IPS DF 4.7 (cell line): ENCODE measurements around the gene TRAPPC2L.

Experiments
- DNase-seq: peaks from one replicate; pipeline ENCODE4 v3.0.0-alpha.2; 2013; ENCODE audit warnings: low spot score; ENCODE audit errors: extremely low read depth

The TRAPPC2L gene, protein sequence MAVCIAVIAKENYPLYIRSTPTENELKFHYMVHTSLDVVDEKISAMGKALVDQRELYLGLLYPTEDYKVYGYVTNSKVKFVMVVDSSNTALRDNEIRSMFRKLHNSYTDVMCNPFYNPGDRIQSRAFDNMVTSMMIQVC

GRCh38 chr16:88856828-88857727 lies at the start of gene TRAPPC2L, which contains the start of gene GALNS:
TRAPPC2L (plus strand) TSS chr16:88857127; CDS start chr16:88857151, 24 bp downstream.
GALNS (minus strand) TSS chr16:88856947; CDS start chr16:88856877, 70 bp downstream.
- peak; percentile 66 for DNase-seq

- no peak for DNase-seq
These were observed 49.7 kb upstream of the TRAPPC2L start for GRCh38 chr16:88807142-88807625.

DNA sequence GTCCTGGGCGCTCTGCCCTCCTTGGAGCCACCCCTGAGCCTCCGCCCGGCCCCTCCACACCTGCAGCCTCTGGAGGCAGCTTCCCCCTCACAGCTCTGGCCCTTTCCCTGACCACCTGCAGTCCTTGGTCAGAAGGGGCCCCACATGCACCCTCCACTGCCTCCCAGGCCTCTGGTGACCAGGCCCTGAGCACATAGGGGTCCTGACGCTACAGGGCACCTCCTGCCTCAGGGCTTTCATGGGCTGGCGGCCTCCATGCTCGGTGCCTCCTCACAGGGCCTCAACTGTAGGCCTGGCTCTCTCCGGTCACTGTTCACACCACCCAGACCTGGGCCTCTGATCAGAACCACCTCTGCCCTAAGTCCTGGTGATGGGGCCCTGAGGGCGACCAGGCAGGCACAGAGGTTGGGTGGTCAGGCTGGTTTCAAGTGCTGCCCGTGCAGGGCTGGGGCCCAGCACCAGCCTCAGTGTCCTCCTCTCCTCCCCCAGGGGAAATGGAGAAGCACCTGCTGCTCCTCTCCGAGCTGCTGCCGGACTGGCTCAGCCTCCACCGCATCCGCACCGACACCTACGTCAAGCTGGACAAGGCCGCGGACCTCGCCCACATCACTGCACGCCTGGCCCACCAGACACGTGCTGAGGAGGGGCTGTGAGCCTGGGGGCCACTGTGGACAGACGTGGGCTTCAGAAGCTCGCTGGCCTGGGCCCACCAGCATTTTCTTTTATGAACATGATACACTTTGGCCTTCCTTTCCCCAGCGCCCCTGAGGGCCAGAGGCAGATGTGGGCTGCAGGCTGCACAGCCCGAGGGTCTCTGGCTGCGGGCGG lies 49.1 kb upstream of the TRAPPC2L start:
- no peak for DNase-seq

GRCh38 chr16:88809068-88809675 lies 47.8 kb upstream of the TRAPPC2L start:
- DNase-seq: no peak

DNA sequence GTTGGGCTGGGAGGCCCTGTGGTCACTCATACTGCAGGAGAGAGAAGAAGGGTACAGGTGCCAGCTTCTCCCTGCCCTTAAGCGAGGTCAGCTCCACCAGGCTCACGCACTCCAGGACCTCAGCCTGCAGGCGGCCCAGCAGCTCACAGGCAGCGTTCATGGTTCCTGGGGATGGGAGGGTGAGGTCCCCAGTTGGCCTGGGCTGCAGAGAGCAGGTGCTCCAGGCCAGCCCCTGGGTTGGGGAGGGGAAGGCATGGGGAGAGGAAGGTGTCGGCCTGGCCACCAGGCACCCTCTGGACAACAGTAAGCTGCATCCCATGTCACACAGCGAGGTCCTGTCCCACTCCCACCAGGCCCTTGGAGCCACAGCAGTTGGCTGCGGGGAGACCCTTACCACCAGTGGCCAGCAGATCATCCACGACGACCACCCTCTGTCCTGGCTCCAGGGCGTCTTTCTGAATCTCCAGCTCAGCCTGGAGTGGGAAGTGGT lies 47.2 kb upstream of the TRAPPC2L start:
- DNase-seq: no peak

GRCh38 chr16:88810166-88810911 lies 46.6 kb upstream of the TRAPPC2L start:
- no peak for DNase-seq

- DNase-seq: no peak
These were observed 45.8 kb upstream of the TRAPPC2L start for GRCh38 chr16:88810912-88811768.

- no peak for DNase-seq
These were observed 45.0 kb upstream of the TRAPPC2L start, which contains the start of gene APRT for GRCh38 chr16:88811769-88812512. APRT (minus strand) TSS chr16:88811928; CDS start chr16:88811899, 29 bp downstream.

- no peak for DNase-seq
These were observed 44.2 kb upstream of the TRAPPC2L start for GRCh38 chr16:88812513-88813268.

- no peak for DNase-seq
These were observed 43.4 kb upstream of the TRAPPC2L start for GRCh38 chr16:88813269-88814143.

DNA sequence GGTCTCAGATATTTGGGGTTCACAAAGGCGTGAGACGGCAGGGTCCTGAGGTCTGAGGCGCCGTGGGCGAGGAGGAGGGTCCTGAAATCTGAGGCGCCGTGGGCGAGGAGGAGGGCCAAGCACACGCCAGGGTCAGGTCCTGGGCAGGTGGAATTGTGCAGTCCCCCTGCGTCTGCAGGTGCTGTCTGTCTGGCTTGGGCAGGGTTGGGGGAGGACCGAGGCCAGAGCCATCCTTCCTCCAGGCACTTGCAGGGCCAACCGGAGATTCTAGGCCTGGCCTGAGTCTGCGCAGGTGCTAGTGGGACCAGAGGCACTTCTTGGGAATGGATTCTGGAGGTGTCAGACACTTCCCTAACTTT lies 42.8 kb upstream of the TRAPPC2L start:
- DNase-seq: no peak

DNA sequence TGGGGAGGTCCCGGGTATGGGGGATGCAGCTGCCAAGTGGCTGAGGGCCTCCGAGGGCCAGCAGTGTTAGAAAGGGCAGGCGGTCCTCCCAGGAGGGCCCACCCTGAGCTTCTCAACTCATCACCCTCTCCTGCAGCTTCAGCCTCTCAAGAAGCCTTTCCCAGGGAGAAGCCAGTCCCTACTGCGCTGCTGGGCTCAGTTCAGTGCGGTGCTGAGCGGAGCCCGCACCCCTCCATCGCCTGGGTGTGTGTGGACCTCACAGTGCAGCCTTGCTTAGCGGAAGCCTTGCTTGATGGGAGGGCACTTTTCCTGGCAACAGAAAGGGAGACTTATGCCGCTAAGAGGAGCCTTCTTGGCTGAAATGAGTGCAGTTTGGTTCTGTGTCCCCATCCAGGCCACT lies 41.7 kb upstream of the TRAPPC2L start:
- no peak for DNase-seq

DNA sequence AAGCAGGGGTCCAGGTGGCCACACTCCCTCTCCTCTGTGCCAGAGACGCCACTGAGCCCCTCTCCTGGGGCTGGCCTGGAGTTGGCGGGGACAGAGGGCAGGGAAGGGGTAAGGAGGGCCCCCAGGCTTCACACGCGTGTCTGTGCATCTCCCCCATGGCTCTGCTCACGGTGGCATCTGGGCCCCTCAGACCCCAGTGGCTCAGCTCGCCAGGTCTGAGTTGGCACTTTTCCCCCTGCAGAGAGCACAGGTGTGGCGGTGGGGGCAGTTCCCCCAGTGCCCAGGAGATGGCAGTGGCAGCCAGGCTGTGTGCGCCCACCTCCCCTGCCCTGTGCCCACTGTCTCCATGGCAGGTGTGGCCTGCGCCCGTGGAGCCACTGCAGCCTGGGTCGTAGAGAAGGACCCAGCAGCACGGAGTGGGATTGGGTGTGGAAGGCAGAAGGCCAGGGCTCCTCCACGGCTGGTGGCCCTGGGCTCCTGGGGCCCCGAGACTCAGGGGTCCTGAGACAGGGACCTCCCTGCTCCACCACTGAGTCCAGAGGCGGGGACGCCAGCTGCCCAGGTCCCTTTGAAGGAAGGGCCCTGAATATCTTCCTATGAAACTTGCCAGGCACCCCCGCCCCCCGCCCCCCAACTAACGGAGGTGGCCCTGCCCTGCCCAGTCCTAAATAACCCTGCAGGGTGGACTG lies 40.9 kb upstream of the TRAPPC2L start:
- DNase-seq: no peak

GRCh38 chr16:88816736-88817535 lies 40.0 kb upstream of the TRAPPC2L start:
- no peak for DNase-seq

DNA sequence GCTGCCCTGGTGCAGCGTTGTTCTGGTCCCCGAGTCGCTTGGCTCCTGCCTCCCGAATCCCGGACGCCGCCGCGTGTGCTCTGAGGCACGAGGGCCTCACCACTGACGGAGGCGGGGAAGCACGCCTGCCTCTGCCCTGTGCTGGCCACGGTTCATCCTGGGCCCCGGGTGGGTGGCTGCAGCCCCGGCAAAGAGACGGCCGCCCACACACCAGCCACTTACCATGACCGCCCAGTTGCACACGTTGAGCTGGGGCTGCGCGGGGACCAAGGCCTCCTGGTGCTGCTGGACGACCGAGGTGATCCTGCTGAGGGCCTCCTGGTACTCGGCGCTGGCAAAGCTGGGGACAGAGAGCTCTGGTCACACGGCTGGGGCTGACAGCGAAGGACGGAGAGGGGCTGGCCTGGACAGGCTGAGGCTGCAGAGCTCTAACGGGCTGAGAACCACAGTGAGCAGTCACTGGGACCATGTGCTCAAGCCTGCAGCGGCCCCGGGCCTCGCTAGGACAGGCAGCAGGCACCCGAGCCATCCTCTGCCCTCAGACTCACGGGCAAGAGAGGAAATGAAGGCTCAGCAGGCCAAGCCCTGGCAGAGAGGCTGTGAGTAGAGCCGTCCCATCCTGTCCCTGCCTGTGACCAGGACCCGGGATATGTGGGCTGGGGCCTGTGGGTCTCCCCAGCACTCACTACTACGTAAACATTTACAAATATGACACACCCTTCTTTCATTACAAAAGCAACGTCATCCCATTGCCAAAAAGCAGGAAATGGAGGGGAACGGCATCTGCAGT lies 38.9 kb upstream of the TRAPPC2L start:
- no peak for DNase-seq
